Measurements from ENCODE around the gene LRP1B. TPM values are rescaled to one million over a fixed set of nuclear protein-coding genes. Genes with fewer than 3 reads are reported as not detected.

Gene LRP1B
- total RNA-seq, 1 donor from 2014 or later = 0.25 TPM

- no peak for TF ChIP-seq CTCF (IDR thresholded peaks at IDR 0.05)
- Mint-ChIP-seq H3K27me3 (ENCODE audit: low read depth) (no peaks in the 10 kb centered on the region), H3K9me3 (ENCODE audit: low read depth) (no peaks in the 10 kb centered on the region), H3K27ac (ENCODE audit: unreplicated experiment) (no peak overlapping the region), H3K4me1 (ENCODE audit: low read depth) (no peaks in the 10 kb centered on the region), H3K4me3 (ENCODE audit: unreplicated experiment) (no peak overlapping the region), H3K36me3 (ENCODE audit: low read depth) (no peaks in the 10 kb centered on the region)
- DNase-seq (ENCODE audit: low spot score) = no peak
These were observed 968.5 kb downstream of the LRP1B start for GRCh38 chr2:141162314-141162713.

DNA sequence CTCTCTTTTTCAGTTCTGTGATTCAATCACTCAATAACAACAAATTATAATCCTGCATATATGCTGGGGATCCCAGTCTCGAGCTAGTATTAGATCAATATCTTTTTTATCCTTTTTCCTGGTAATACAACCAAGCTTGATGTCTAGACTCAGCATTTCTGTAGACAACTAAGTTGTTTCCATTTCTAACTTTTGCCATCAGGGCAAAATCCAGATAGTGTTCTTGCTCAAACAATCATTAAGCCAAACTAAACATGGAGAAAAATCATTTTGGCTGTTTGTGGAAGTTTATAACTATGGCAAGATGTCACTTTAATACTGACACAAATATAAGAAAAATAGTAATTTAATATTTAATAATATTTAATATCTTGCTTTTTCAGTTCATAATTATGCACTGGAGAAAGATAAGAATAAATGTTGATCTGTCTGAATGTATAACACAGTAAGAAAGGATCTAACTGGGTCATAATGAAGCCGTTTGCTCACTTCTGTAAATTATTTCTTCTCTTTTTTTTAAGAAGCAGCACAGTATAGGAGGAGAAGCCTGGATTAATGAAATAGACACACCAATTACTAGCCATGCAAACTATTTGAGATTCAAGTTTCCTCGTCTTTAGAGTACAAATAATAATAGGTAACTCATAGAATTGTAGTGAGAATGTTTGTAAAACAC lies 979.1 kb downstream of the LRP1B start:
- no peak for DNase-seq (ENCODE audit: low spot score)
- no peak overlapping the region for H3K27ac Mint-ChIP-seq (ENCODE audit: unreplicated experiment)
- H3K36me3 Mint-ChIP-seq (ENCODE audit: low read depth) = no peaks in the 10 kb centered on the region
- no peaks in the 10 kb centered on the region for H3K9me3 Mint-ChIP-seq (ENCODE audit: low read depth)
- H3K4me1 Mint-ChIP-seq (ENCODE audit: low read depth) = no peaks in the 10 kb centered on the region
- H3K4me3 Mint-ChIP-seq (ENCODE audit: unreplicated experiment) = no peak overlapping the region
- no peaks in the 10 kb centered on the region for H3K27me3 Mint-ChIP-seq (ENCODE audit: low read depth)
- TF ChIP-seq CTCF (IDR thresholded peaks at IDR 0.05) = no peak

DNA sequence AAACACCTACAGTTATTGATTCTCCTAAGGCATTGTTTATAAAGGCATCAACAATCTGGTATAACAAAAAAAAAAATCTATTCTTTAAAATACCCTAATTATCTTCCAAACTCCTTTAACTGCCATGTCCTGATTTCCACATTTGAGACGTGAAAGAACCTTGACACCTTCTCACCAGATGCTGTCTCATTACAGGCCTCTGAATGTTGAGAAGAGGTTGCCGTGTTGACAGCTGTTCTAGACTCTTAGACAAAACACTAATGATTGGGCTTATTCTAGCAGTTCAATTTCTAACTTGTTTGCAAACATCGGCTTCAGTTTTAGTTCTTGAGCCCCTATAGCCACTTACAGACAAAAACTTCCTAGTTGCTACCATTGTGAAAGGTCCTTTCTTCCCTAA lies 988.8 kb downstream of the LRP1B start:
- Mint-ChIP-seq H3K4me1 (ENCODE audit: low read depth) (no peaks in the 10 kb centered on the region), H3K27ac (ENCODE audit: unreplicated experiment) (no peak overlapping the region), H3K4me3 (ENCODE audit: unreplicated experiment) (no peak overlapping the region), H3K9me3 (ENCODE audit: low read depth) (no peaks in the 10 kb centered on the region), H3K27me3 (ENCODE audit: low read depth) (no peaks in the 10 kb centered on the region), H3K36me3 (ENCODE audit: low read depth) (no peaks in the 10 kb centered on the region)
- no peak for TF ChIP-seq CTCF (IDR thresholded peaks at IDR 0.05)
- no peak for DNase-seq (ENCODE audit: low spot score)

GRCh38 chr2:141137122-141137693 lies 993.6 kb downstream of the LRP1B start:
- no peak overlapping the region for H3K27ac Mint-ChIP-seq (ENCODE audit: unreplicated experiment)
- no peak overlapping the region for H3K4me3 Mint-ChIP-seq (ENCODE audit: unreplicated experiment)
- no peak for TF ChIP-seq CTCF (IDR thresholded peaks at IDR 0.05)
- no peaks in the 10 kb centered on the region for H3K36me3 Mint-ChIP-seq (ENCODE audit: low read depth)
- DNase-seq (ENCODE audit: low spot score) = no peak
- H3K9me3 Mint-ChIP-seq (ENCODE audit: low read depth) = no peaks in the 10 kb centered on the region
- H3K4me1 Mint-ChIP-seq (ENCODE audit: low read depth) = no peaks in the 10 kb centered on the region
- H3K27me3 Mint-ChIP-seq (ENCODE audit: low read depth) = no peaks in the 10 kb centered on the region

GRCh38 chr2:141133883-141134282 lies 996.9 kb downstream of the LRP1B start:
- Mint-ChIP-seq H3K9me3 (ENCODE audit: low read depth) (no peaks in the 10 kb centered on the region), H3K36me3 (ENCODE audit: low read depth) (no peaks in the 10 kb centered on the region), H3K27me3 (ENCODE audit: low read depth) (no peaks in the 10 kb centered on the region), H3K4me1 (ENCODE audit: low read depth) (no peaks in the 10 kb centered on the region), H3K4me3 (ENCODE audit: unreplicated experiment) (no peak overlapping the region), H3K27ac (ENCODE audit: unreplicated experiment) (no peak overlapping the region)
- DNase-seq (ENCODE audit: low spot score) = no peak
- TF ChIP-seq CTCF (IDR thresholded peaks at IDR 0.05) = no peak
